K562 (cell line): ENCODE data around the gene DPEP2NB. TPM values are rescaled to one million over a fixed set of nuclear protein-coding genes. Genes with fewer than 3 reads are reported as not detected.

Experiments used
- ATAC-seq: fragments of 200-7000 bp; cut with Tn5 transposase; 3 replicates; pipeline ENCODE4 v1.9.1; 2020; ENCODE audit warnings: moderate library complexity
- BruUV-seq: library from RNA; stranded (reverse); fragments of 400-500 nt; replicated peaks from 2 replicates; lab custom pipeline; 2021; lab: Mats Ljungman, UMichigan
- CTCF ChIA-PET: fragments of 300-600 bp; formaldehyde crosslinking; extraction: SDS; loops from one replicate; lab custom pipeline; 2021; ENCODE audit warnings: low intra/inter-chr PET ratio; lab: Yijun Ruan, JAX
- POLR2A ChIA-PET: fragments of 300-600, 350-650 bp; sonication (Branson Sonifier 250); formaldehyde crosslinking; extraction: SDS; loops from one replicate; lab custom pipeline; 2021; ENCODE audit warnings: antibody characterized with exemption, inconsistent platforms; lab: Yijun Ruan, JAX
- DNase-seq, 4 experiments: peaks; one replicate each; pipeline versions ENCODE4 v3.0.0 to v3.0.0-alpha.2; 2011 to 2018; ENCODE audit warnings: low spot score in 3 of 4, mixed read lengths in 3 of 4; ENCODE audit errors: extremely low read depth in 1 of 4
- FAIRE-seq: peaks from 2 replicates; lab custom pipeline; 2011; peaks lifted over from hg19 to GRCh38; lab: Jason Lieb, UNC
- H2AFZ ChIP-seq: 2 replicates; pipeline ENCODE4 v1.6.0; 2011; ENCODE audit warnings: low read depth, low read length, control low read depth, inconsistent platforms
- H3K27ac ChIP-seq: fragments of 200-600 bp; 3 replicates; pipeline ENCODE4 v1.8.0; 2011; ENCODE audit warnings: low read depth, mild to moderate bottlenecking, control low read depth, inconsistent platforms, low read length, moderate library complexity, mixed read lengths; ENCODE audit errors: extremely low read depth
- H3K27me3 ChIP-seq, 2 experiments: fragments of 300-600 bp in 1 of 2; 2 replicates in 1 of 2; 3 replicates in 1 of 2; pipeline versions ENCODE4 v1.6.0 to v1.8.0; 2011; ENCODE audit warnings: inconsistent platforms in 2 of 2, low read length in 2 of 2, mild to moderate bottlenecking in 1 of 2, mixed read lengths in 1 of 2, moderate library complexity in 1 of 2; ENCODE audit not compliant: control insufficient read depth in 2 of 2, insufficient read depth in 2 of 2
- H3K36me3 ChIP-seq: fragments of 300-600 bp; 3 replicates; pipeline ENCODE4 v1.8.0; 2011; ENCODE audit warnings: mild to moderate bottlenecking, low read length, inconsistent platforms; ENCODE audit not compliant: control insufficient read depth, insufficient read depth
- H3K4me1 ChIP-seq, 2 experiments: fragments of 200-600 bp in 1 of 2; replicated peaks in 1 of 2; 2 replicates in 1 of 2; 3 replicates in 1 of 2; pipeline versions ENCODE4 v1.5.1 to v1.8.0; 2011; ENCODE audit warnings: inconsistent platforms in 2 of 2, low read length in 2 of 2, mild to moderate bottlenecking in 1 of 2, mixed read lengths in 1 of 2, moderate library complexity in 1 of 2; ENCODE audit not compliant: control insufficient read depth in 2 of 2, insufficient read depth in 2 of 2
- H3K4me2 ChIP-seq: 2 replicates; pipeline ENCODE4 v1.6.1; 2011; ENCODE audit warnings: low read length, control low read depth, inconsistent platforms, mixed read lengths; ENCODE audit not compliant: insufficient read depth
- H3K4me3 ChIP-seq: fragments of 200-600 bp; sonication (generic), shearing (Covaris generic); 2 replicates; pipeline ENCODE4 v1.5.1; 2016; ENCODE audit warnings: control low read depth, inconsistent platforms
- H3K79me2 ChIP-seq: fragments of 200-600 bp; 3 replicates; pipeline ENCODE4 v1.8.0; 2011; ENCODE audit warnings: low read length, inconsistent platforms; ENCODE audit not compliant: control insufficient read depth, insufficient read depth
- H3K9ac ChIP-seq, 2 experiments: 2 replicates each; pipeline versions ENCODE4 v1.6.0 to v1.6.1; 2011; ENCODE audit warnings: low read depth in 2 of 2, low read length in 2 of 2, control low read depth in 1 of 2, inconsistent platforms in 1 of 2, mild to moderate bottlenecking in 1 of 2, mixed read lengths in 1 of 2; ENCODE audit not compliant: insufficient read depth in 1 of 2
- H3K9me1 ChIP-seq: one replicate; pipeline ENCODE4 v1.6.0; 2011; ENCODE audit warnings: inconsistent platforms, mild to moderate bottlenecking, low read length, moderate library complexity; ENCODE audit not compliant: control insufficient read depth, insufficient read depth
- H3K9me3 ChIP-seq: replicated peaks from 2 replicates; pipeline ENCODE4 v1.5.1; 2011; ENCODE audit warnings: low read depth, low read length, inconsistent platforms; ENCODE audit not compliant: control insufficient read depth, insufficient read depth
- H4K20me1 ChIP-seq: replicated peaks from 2 replicates; pipeline ENCODE4 v1.6.1; 2011; ENCODE audit warnings: low read length, inconsistent platforms, mixed read lengths; ENCODE audit not compliant: control insufficient read depth, insufficient read depth
- HDAC8 ChIP-seq: fragments of 450-650 bp; IDR thresholded peaks from 2 replicates; pipeline ENCODE4 v1.6.1; 2016; ENCODE audit warnings: mild to moderate bottlenecking, missing genetic modification characterization, moderate library complexity, missing compliant biosample characterization
- WGBS: fragments of 100-300 bp; shearing (Covaris generic); methylation state at CpG from one replicate; pipeline ENCODE4 v1.1.6; 2016; ENCODE audit warnings: low coverage, mixed read lengths; ENCODE audit not compliant: insufficient coverage; ENCODE audit errors: missing lambda C conversion rate; 5-methylcytosine and 5-hydroxymethylcytosine counted together
- in situ Hi-C: fragments of 300-500 bp; cut with MboI; formaldehyde crosslinking; loops from 4 replicates; pipeline ENCODE4 v1.15.0; 2018; ENCODE audit warnings: inconsistent platforms, mixed read lengths
- intact Hi-C: fragments of 100-400 bp; cut with micrococcal nuclease; formaldehyde crosslinking; loops from 2 replicates; pipeline ENCODE4 v1.14.2; 2022
- polyA plus RNA-seq, 8 experiments: library from polyadenylated mRNA; depleted of rRNA in 4 of 8; stranded (reverse) in 5 of 8; unstranded in 3 of 8; fragments of >200 nt; fragmentation: Nextera tagmentation in 2 of 8; fragmentation: Illumina TruSeq in 1 of 8; extraction: Ambion mirVana in 2 of 8; extraction: Trizol in 1 of 8; gene quantifications; 2 replicates each; pipeline versions ENCODE4 v1.2.1 to v1.2.3, GENCODE V29; 2011 to 2014; ENCODE audit warnings: inconsistent platforms in 1 of 8, missing spikeins in 1 of 8
- total RNA-seq, 7 experiments: library from RNA; depleted of rRNA in 6 of 7; stranded (reverse); fragments of >200 nt in 6 of 7; fragmentation: Illumina TruSeq in 2 of 7; extraction: Trizol in 2 of 7; gene quantifications; 2 replicates each; pipeline versions ENCODE4 v1.2.1 to v1.2.3, GENCODE V29; 2011 to 2021; ENCODE audit warnings: low replicate concordance in 1 of 7
- TF ChIP-seq, protein P1 (sequence below): fragments of 450-650 bp; IDR thresholded peaks from 2 replicates; pipeline ENCODE4 v1.6.1; 2017; ENCODE audit warnings: antibody characterized with exemption, mild to moderate bottlenecking

The DPEP2NB gene
- total and polyA plus RNA-seq, 9 of the 15 experiments (the other 6 are each of a cell fraction or from before 2014, with no cell fraction given): not detected

GRCh38 chr16:67987460-67988160 is 28.1 kb downstream of the DPEP2NB start:
- no peak overlapping the region for H3K4me2 ChIP-seq
- TF ChIP-seq, protein P1, sequence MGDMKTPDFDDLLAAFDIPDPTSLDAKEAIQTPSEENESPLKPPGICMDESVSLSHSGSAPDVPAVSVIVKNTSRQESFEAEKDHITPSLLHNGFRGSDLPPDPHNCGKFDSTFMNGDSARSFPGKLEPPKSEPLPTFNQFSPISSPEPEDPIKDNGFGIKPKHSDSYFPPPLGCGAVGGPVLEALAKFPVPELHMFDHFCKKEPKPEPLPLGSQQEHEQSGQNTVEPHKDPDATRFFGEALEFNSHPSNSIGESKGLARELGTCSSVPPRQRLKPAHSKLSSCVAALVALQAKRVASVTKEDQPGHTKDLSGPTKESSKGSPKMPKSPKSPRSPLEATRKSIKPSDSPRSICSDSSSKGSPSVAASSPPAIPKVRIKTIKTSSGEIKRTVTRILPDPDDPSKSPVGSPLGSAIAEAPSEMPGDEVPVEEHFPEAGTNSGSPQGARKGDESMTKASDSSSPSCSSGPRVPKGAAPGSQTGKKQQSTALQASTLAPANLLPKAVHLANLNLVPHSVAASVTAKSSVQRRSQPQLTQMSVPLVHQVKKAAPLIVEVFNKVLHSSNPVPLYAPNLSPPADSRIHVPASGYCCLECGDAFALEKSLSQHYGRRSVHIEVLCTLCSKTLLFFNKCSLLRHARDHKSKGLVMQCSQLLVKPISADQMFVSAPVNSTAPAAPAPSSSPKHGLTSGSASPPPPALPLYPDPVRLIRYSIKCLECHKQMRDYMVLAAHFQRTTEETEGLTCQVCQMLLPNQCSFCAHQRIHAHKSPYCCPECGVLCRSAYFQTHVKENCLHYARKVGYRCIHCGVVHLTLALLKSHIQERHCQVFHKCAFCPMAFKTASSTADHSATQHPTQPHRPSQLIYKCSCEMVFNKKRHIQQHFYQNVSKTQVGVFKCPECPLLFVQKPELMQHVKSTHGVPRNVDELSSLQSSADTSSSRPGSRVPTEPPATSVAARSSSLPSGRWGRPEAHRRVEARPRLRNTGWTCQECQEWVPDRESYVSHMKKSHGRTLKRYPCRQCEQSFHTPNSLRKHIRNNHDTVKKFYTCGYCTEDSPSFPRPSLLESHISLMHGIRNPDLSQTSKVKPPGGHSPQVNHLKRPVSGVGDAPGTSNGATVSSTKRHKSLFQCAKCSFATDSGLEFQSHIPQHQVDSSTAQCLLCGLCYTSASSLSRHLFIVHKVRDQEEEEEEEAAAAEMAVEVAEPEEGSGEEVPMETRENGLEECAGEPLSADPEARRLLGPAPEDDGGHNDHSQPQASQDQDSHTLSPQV: 0 out of 2 replicates have a peak, but pooled peaks have one; percentile 39
- TF ChIP-seq HDAC8: no peak
- no peak overlapping the region for H3K4me3 ChIP-seq
- no peaks in the 10 kb centered on the region for H3K27me3 ChIP-seq
- peak overlapping the region in 1 of 2 experiments; percentile 45; a peak in 1 of 4 replicates for H3K9ac ChIP-seq
- ChIA-PET POLR2A (interaction anchor here (0.7 to 1.5 kb wide), 3 partner anchors 13 to 45 kb away, joined by 3 to 5 read pairs (median 3); partner anchors contain the start of genes DDX28 and DUS2), CTCF (no interaction called here)
- H2AFZ ChIP-seq: peak overlapping the region; percentile 79
- no peaks in the 10 kb centered on the region for H3K9me3 ChIP-seq
- H3K27ac ChIP-seq: peak overlapping the region; percentile 8; the same call in 1 of the 3 replicates
- in situ Hi-C loops: no loop called here
- H3K4me1 ChIP-seq: peaks cover 17 to 20% of the 10 kb centered on the region in 2 experiments
- H3K36me3 ChIP-seq: no peaks in the 10 kb centered on the region
- H3K9me1 ChIP-seq: no peaks in the 10 kb centered on the region
- no peaks in the 10 kb centered on the region for H4K20me1 ChIP-seq
- BruUV-seq: no TSS peak
- intact Hi-C loops: no loop called here
- no peaks in the 10 kb centered on the region for H3K79me2 ChIP-seq
- WGBS: 34% methylated on average over 11 of the region's 11 CpGs
- FAIRE-seq (no peak), DNase-seq (no peak), ATAC-seq (peak; percentile 11; the same call in 2 of the 3 replicates)
